HepG2 (cell line): ENCODE measurements around the gene ARMC8. TPM values are rescaled to one million over a fixed set of nuclear protein-coding genes. Genes with fewer than 3 reads are reported as not detected.
A peak's percentile ranks its signal among the peaks of the same experiment; 100 is the strongest.

ENCODE experiments used
- HNRNPUL1 ChIP-seq: fragments of 200-400 bp; formaldehyde crosslinking; IDR thresholded peaks from 2 replicates; pipeline ENCODE4 v1.6.1; 2017; ENCODE audit warnings: low read depth, mild to moderate bottlenecking, low read length, moderate library complexity
- NR2F6 ChIP-seq, 2 experiments: IDR thresholded peaks; 2 replicates each; pipeline ENCODE4 v1.6.1; 2016; ENCODE audit warnings: antibody characterized with exemption in 1 of 2, mild to moderate bottlenecking in 1 of 2
- RBAK ChIP-seq: sonication (generic); formaldehyde crosslinking; IDR thresholded peaks from 2 replicates; pipeline ENCODE4 v1.5.1; 2020; ENCODE audit warnings: mild to moderate bottlenecking, missing genetic modification reagents
- SIN3A ChIP-seq: IDR thresholded peaks from 2 replicates; pipeline ENCODE4 v1.6.1; 2011; ENCODE audit warnings: low read depth, mild to moderate bottlenecking, control low read depth, low read length, borderline replicate concordance
- ZNF292 ChIP-seq: sonication (generic); formaldehyde crosslinking; IDR thresholded peaks from 2 replicates; pipeline ENCODE4 v1.8.1; 2022; ENCODE audit warnings: mild to moderate bottlenecking, low read depth, missing genetic modification reagents, borderline replicate concordance
- ZNF501 ChIP-seq: sonication (generic); formaldehyde crosslinking; IDR thresholded peaks from 2 replicates; pipeline ENCODE4 v1.5.1; 2020; ENCODE audit warnings: mild to moderate bottlenecking, moderate library complexity, missing genetic modification reagents
- ZNF7 ChIP-seq: IDR thresholded peaks from 2 replicates; pipeline ENCODE4 v1.6.1; 2016; ENCODE audit warnings: missing biosample characterization, missing genetic modification reagents
- ZSCAN25 ChIP-seq: sonication (generic); formaldehyde crosslinking; IDR thresholded peaks from 2 replicates; pipeline ENCODE4 v1.8.0; 2022; ENCODE audit warnings: mild to moderate bottlenecking, missing genetic modification reagents
- ZZZ3 ChIP-seq: sonication (generic); formaldehyde crosslinking; IDR thresholded peaks from 2 replicates; pipeline ENCODE4 v1.4.0; 2020; ENCODE audit warnings: missing genetic modification reagents, mild to moderate bottlenecking, borderline replicate concordance
- polyA plus RNA-seq, 8 experiments: library from polyadenylated mRNA; depleted of rRNA in 3 of 8; stranded (reverse) in 7 of 8; unstranded in 1 of 8; fragments of >200 nt; fragmentation: Illumina TruSeq in 4 of 8; extraction: Trizol in 4 of 8; gene quantifications; 2 replicates each; pipeline versions ENCODE4 v1.2.1 to v1.2.3, GENCODE V29; 2011 to 2016; ENCODE audit warnings: low read depth in 4 of 8, missing spikeins in 1 of 8, mixed read lengths in 1 of 8; ENCODE audit not compliant: insufficient read depth in 1 of 8
- total RNA-seq, 5 experiments: library from RNA; depleted of rRNA; stranded (reverse); fragments of >200 nt; fragmentation: Illumina TruSeq; extraction: Trizol; gene quantifications; 2 replicates each; pipeline ENCODE4 v1.2.3, GENCODE V29; 2016; ENCODE audit warnings: low read depth in 1 of 5
- TF ChIP-seq, protein P1 (sequence below), 2 experiments: fragments of 450-650 bp in 1 of 2; sonication (generic) in 1 of 2; formaldehyde crosslinking in 1 of 2; IDR thresholded peaks; 2 replicates each; pipeline versions ENCODE4 v1.6.1 to v1.8.0; 2016 to 2022; ENCODE audit warnings: antibody characterized with exemption in 1 of 2, mild to moderate bottlenecking in 1 of 2, missing genetic modification reagents in 1 of 2
- TF ChIP-seq, protein P2 (sequence below): sonication (generic); formaldehyde crosslinking; IDR thresholded peaks from 2 replicates; pipeline ENCODE4 v1.8.0; 2022; ENCODE audit warnings: mild to moderate bottlenecking, missing genetic modification reagents
- TF ChIP-seq, protein P3 (sequence below): sonication (generic); formaldehyde crosslinking; IDR thresholded peaks from 2 replicates; pipeline ENCODE4 v1.4.0; 2020; ENCODE audit warnings: missing genetic modification reagents, mild to moderate bottlenecking, borderline replicate concordance
- TF ChIP-seq, protein P4 (sequence below): IDR thresholded peaks from 2 replicates; pipeline ENCODE4 v1.6.1; 2018; ENCODE audit warnings: missing genetic modification reagents, mild to moderate bottlenecking, missing compliant biosample characterization

ARMC8 gene
- total and polyA plus RNA-seq, 2 of the 13 experiments (the other 11 are each of a cell fraction or from before 2014, with no cell fraction given), result 38.9 to 55.3 TPM

DNA sequence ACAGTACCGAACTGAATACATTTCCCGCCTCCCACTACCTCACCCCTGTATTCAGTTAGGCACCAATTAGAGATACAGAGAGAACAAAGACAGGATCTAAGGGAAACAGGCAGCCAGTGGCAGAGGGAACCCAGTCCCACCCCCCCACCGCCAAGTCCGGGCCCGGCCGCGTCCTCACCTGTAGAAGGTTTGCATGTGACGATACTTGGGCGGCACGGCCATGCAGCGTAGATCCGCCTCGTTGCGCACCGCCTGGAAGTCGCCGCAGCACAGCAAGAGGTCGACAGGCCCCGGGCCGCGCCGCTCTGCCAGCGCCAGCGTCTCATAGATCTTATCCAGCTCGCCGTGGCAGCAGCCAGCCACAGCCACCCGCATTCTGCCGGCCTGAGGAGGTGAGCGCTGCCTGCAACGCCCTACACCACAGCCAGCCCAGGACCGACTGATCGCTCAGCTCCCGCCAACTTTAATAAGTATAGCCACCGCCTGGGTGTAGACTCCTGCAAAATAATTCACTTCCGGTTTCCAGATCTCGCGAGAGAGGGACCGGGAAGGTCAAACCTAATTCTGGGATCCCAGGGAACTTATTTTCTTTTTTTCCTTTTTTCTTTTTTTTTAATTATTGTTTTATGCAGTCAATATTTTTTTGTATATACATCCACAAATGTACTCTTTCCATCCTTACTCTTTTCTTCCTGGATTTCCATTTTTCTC lies 12.5 kb upstream of the ARMC8 start, which contains the start of gene DBR1 (continued):
- TF ChIP-seq, protein P1, sequence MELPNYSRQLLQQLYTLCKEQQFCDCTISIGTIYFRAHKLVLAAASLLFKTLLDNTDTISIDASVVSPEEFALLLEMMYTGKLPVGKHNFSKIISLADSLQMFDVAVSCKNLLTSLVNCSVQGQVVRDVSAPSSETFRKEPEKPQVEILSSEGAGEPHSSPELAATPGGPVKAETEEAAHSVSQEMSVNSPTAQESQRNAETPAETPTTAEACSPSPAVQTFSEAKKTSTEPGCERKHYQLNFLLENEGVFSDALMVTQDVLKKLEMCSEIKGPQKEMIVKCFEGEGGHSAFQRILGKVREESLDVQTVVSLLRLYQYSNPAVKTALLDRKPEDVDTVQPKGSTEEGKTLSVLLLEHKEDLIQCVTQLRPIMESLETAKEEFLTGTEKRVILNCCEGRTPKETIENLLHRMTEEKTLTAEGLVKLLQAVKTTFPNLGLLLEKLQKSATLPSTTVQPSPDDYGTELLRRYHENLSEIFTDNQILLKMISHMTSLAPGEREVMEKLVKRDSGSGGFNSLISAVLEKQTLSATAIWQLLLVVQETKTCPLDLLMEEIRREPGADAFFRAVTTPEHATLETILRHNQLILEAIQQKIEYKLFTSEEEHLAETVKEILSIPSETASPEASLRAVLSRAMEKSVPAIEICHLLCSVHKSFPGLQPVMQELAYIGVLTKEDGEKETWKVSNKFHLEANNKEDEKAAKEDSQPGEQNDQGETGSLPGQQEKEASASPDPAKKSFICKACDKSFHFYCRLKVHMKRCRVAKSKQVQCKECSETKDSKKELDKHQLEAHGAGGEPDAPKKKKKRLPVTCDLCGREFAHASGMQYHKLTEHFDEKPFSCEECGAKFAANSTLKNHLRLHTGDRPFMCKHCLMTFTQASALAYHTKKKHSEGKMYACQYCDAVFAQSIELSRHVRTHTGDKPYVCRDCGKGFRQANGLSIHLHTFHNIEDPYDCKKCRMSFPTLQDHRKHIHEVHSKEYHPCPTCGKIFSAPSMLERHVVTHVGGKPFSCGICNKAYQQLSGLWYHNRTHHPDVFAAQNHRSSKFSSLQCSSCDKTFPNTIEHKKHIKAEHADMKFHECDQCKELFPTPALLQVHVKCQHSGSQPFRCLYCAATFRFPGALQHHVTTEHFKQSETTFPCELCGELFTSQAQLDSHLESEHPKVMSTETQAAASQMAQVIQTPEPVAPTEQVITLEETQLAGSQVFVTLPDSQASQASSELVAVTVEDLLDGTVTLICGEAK (IDR thresholded peaks at IDR 0.05), result no peak
- TF ChIP-seq, protein P1 (CRISPR knock-in tag; IDR thresholded peaks at IDR 0.05), result 0 out of 2 replicates have a peak, but pooled peaks have one; percentile 27
- TF ChIP-seq ZNF7 (CRISPR knock-in tag) (no peak), NR2F6 (IDR thresholded peaks at IDR 0.05) (peak; percentile 47; the same call in 1 of the 2 replicates), NR2F6 (CRISPR knock-in tag; IDR thresholded peaks at IDR 0.05) (peak; percentile 9; the same call in 1 of the 2 replicates), ZNF501 (peak; percentile 39; the same call in 1 of the 2 replicates), SIN3A (peak; percentile 86), ZZZ3 (peak; percentile 35; the same call in 1 of the 2 replicates), ZNF292 (CRISPR knock-in tag) (peak; percentile 69; the same call in 1 of the 2 replicates), ZSCAN25 (peak; percentile 90), RBAK (CRISPR knock-in tag) (no peak), HNRNPUL1 (no peak)
- TF ChIP-seq, protein P2, sequence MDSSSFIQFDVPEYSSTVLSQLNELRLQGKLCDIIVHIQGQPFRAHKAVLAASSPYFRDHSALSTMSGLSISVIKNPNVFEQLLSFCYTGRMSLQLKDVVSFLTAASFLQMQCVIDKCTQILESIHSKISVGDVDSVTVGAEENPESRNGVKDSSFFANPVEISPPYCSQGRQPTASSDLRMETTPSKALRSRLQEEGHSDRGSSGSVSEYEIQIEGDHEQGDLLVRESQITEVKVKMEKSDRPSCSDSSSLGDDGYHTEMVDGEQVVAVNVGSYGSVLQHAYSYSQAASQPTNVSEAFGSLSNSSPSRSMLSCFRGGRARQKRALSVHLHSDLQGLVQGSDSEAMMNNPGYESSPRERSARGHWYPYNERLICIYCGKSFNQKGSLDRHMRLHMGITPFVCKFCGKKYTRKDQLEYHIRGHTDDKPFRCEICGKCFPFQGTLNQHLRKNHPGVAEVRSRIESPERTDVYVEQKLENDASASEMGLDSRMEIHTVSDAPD (CRISPR knock-in tag), result no peak
- TF ChIP-seq, protein P3, sequence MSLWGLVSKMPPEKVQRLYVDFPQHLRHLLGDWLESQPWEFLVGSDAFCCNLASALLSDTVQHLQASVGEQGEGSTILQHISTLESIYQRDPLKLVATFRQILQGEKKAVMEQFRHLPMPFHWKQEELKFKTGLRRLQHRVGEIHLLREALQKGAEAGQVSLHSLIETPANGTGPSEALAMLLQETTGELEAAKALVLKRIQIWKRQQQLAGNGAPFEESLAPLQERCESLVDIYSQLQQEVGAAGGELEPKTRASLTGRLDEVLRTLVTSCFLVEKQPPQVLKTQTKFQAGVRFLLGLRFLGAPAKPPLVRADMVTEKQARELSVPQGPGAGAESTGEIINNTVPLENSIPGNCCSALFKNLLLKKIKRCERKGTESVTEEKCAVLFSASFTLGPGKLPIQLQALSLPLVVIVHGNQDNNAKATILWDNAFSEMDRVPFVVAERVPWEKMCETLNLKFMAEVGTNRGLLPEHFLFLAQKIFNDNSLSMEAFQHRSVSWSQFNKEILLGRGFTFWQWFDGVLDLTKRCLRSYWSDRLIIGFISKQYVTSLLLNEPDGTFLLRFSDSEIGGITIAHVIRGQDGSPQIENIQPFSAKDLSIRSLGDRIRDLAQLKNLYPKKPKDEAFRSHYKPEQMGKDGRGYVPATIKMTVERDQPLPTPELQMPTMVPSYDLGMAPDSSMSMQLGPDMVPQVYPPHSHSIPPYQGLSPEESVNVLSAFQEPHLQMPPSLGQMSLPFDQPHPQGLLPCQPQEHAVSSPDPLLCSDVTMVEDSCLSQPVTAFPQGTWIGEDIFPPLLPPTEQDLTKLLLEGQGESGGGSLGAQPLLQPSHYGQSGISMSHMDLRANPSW (CRISPR knock-in tag), result no peak
- TF ChIP-seq, protein P4, sequence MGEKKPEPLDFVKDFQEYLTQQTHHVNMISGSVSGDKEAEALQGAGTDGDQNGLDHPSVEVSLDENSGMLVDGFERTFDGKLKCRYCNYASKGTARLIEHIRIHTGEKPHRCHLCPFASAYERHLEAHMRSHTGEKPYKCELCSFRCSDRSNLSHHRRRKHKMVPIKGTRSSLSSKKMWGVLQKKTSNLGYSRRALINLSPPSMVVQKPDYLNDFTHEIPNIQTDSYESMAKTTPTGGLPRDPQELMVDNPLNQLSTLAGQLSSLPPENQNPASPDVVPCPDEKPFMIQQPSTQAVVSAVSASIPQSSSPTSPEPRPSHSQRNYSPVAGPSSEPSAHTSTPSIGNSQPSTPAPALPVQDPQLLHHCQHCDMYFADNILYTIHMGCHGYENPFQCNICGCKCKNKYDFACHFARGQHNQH (CRISPR knock-in tag), result 0 out of 2 replicates have a peak, but pooled peaks have one; percentile 44
